ENCODE data around the gene RYR2.

DNA sequence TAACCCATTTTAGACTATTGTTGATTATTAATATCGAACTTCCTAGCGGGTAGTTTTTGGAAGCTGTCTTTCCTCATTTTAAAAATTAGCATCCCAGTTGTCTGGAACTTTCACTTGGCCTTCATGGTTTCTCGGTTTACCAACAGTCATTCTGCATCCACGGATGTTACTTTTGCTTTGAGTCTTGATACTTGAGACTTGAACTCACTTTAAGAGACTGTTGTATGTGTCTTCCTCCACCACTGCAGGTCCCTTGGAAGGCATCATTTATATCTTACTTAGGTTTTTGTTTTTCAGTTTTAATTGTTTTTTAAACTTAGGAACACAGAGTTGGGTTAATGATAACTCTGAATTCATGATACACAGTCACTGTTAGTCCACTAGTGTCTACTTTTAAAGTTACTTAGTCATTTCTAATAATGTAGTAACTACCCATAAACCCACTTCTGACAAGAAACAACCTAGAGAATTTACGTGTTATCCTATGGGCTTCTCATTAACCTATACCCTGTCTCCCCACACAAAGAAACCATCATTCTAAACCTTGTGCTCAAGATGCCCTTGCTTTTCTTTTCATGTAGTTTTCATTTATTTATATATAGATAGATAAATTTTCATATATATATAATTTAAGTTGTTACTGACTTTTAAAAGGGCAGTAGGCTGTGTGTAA is 696.1 kb downstream of the RYR2 start:
- TF ChIP-seq, protein P1, sequence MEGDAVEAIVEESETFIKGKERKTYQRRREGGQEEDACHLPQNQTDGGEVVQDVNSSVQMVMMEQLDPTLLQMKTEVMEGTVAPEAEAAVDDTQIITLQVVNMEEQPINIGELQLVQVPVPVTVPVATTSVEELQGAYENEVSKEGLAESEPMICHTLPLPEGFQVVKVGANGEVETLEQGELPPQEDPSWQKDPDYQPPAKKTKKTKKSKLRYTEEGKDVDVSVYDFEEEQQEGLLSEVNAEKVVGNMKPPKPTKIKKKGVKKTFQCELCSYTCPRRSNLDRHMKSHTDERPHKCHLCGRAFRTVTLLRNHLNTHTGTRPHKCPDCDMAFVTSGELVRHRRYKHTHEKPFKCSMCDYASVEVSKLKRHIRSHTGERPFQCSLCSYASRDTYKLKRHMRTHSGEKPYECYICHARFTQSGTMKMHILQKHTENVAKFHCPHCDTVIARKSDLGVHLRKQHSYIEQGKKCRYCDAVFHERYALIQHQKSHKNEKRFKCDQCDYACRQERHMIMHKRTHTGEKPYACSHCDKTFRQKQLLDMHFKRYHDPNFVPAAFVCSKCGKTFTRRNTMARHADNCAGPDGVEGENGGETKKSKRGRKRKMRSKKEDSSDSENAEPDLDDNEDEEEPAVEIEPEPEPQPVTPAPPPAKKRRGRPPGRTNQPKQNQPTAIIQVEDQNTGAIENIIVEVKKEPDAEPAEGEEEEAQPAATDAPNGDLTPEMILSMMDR (IDR thresholded peaks at IDR 0.05) = no peak
- TF ChIP-seq POLR2A (IDR thresholded peaks at IDR 0.05) (no peak), EP300 (IDR thresholded peaks at IDR 0.05; ENCODE audit: low read depth) (no peak), POLR2AphosphoS5 (IDR thresholded peaks at IDR 0.05) (no peak)
